ENCODE measurements around the gene GPR15LG. TPM values are rescaled to one million over a fixed set of nuclear protein-coding genes. Genes with fewer than 3 reads are reported as not detected.

The GPR15LG gene
- total and polyA plus RNA-seq, 10 of the 15 experiments (the other 5 are each of a cell fraction or from before 2014, with no cell fraction given): 1.1 to 12.2 (median 1.4) TPM

DNA sequence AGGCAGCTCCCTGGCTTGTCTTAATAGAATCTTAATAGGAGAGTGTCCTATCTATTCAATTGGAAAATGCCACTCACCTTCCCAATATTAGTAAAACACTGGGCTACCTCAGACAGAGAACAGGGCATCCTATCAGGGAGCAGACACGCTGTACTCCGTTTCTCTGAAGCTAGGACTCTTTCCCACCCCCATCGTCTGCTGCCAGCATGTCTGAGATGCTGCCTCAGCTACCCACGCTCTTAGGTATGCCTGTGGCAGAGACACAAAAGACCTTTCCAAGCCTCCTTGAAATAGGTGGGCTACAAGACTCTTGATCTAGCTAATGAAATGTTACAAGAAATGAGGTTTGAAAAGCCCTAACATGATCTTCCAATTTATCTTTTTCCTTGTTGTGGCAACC is 54.2 kb downstream of the GPR15LG start (continued):
- no peak for TF ChIP-seq CBX5 (IDR thresholded peaks at IDR 0.05; ENCODE audit: low read depth)
- TF ChIP-seq, protein P1, sequence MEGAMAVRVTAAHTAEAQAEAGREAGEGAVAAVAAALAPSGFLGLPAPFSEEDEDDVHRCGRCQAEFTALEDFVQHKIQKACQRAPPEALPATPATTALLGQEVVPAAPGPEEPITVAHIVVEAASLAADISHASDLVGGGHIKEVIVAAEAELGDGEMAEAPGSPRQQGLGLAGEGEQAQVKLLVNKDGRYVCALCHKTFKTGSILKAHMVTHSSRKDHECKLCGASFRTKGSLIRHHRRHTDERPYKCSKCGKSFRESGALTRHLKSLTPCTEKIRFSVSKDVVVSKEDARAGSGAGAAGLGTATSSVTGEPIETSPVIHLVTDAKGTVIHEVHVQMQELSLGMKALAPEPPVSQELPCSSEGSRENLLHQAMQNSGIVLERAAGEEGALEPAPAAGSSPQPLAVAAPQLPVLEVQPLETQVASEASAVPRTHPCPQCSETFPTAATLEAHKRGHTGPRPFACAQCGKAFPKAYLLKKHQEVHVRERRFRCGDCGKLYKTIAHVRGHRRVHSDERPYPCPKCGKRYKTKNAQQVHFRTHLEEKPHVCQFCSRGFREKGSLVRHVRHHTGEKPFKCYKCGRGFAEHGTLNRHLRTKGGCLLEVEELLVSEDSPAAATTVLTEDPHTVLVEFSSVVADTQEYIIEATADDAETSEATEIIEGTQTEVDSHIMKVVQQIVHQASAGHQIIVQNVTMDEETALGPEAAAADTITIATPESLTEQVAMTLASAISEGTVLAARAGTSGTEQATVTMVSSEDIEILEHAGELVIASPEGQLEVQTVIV (IDR thresholded peaks at IDR 0.05; ENCODE audit: borderline replicate concordance, partially characterized antibody): no peak

DNA sequence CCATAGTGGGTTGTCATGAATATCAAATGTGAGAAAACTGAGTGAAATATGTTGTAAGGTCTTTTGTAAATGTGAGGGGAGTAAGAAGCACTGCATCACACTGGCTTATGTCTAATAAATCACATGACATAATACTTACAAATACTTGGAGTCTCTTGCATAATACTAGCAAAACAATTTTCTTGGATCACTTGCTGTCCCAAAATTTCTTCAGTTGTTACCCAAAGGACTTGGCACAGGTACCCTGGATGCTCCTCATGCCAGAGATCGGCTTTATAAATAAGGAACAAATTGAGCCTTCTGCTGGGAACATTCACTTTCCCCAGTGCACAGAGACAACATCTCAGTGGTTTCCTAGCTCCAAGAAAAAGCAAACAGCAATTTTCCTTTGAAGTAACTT is 56.8 kb downstream of the GPR15LG start:
- FAIRE-seq (no peak), ATAC-seq (no peak), DNase-seq (ENCODE audit: low read depth, low spot score) (no peak)
- H3K36me3 ChIP-seq (ENCODE audit: control insufficient read depth in 2 of 2, insufficient read depth in 2 of 2, low read length in 1 of 2): no peaks in the 10 kb centered on the region
- ChIA-PET POLR2A (no interaction called here), CTCF (no interaction called here), RAD21 (ENCODE audit: unreplicated experiment) (no interaction called here), SMC1A (ENCODE audit: uncharacterized antibody, unreplicated experiment) (no interaction called here)
- no peak for TF ChIP-seq BACH1 (IDR thresholded peaks at IDR 0.05; ENCODE audit: borderline replicate concordance)
- TF ChIP-seq, protein P2, sequence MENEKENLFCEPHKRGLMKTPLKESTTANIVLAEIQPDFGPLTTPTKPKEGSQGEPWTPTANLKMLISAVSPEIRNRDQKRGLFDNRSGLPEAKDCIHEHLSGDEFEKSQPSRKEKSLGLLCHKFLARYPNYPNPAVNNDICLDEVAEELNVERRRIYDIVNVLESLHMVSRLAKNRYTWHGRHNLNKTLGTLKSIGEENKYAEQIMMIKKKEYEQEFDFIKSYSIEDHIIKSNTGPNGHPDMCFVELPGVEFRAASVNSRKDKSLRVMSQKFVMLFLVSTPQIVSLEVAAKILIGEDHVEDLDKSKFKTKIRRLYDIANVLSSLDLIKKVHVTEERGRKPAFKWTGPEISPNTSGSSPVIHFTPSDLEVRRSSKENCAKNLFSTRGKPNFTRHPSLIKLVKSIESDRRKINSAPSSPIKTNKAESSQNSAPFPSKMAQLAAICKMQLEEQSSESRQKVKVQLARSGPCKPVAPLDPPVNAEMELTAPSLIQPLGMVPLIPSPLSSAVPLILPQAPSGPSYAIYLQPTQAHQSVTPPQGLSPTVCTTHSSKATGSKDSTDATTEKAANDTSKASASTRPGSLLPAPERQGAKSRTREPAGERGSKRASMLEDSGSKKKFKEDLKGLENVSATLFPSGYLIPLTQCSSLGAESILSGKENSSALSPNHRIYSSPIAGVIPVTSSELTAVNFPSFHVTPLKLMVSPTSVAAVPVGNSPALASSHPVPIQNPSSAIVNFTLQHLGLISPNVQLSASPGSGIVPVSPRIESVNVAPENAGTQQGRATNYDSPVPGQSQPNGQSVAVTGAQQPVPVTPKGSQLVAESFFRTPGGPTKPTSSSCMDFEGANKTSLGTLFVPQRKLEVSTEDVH (IDR thresholded peaks at IDR 0.05; ENCODE audit: low read depth, partially characterized antibody): no peak
- TF ChIP-seq ZNF207 (IDR thresholded peaks at IDR 0.05; ENCODE audit: borderline replicate concordance): no peak
- TF ChIP-seq NFYB (IDR thresholded peaks at IDR 0.05; ENCODE audit: insufficient read depth, low read depth, low read length): no peak
- 27% methylated on average over 1 of the region's 1 CpG for WGBS (ENCODE audit: insufficient coverage, insufficient replicate concordance, low lambda C conversion rate, missing lambda C conversion rate)
- intact Hi-C loops (cut with micrococcal nuclease; ENCODE audit: unreplicated experiment) (no loop called here), in situ Hi-C loops (cut with MboI) (no loop called here)
- no peaks in the 10 kb centered on the region for H3K9me3 ChIP-seq (replicated peaks; ENCODE audit: control insufficient read depth, insufficient read depth, low read length)
- no peaks in the 10 kb centered on the region for H3K79me2 ChIP-seq (ENCODE audit: control insufficient read depth, insufficient read depth, low read length)
- H3K4me1 ChIP-seq (ENCODE audit: control insufficient read depth, insufficient read depth, low read length): no peaks in the 10 kb centered on the region
- no peak overlapping the region for H2AFZ ChIP-seq (ENCODE audit: control insufficient read depth, low read depth, low read length)
- H3K27me3 ChIP-seq (replicated peaks in 1 of 2; ENCODE audit: control insufficient read depth in 2 of 2, insufficient read depth in 2 of 2, low read length in 1 of 2): no peaks in the 10 kb centered on the region; a peak in 2 of 4 replicates
- H3K4me3 ChIP-seq: no peak overlapping the region
- H4K20me1 ChIP-seq (ENCODE audit: control insufficient read depth, insufficient read depth): no peaks in the 10 kb centered on the region
- BruUV-seq (replicated peaks): no TSS peak
- H3K27ac ChIP-seq (ENCODE audit: control insufficient read depth, insufficient read depth): no peak overlapping the region
- no peak overlapping the region for H3K9ac ChIP-seq (ENCODE audit: control insufficient read depth, insufficient read depth, low read length)
- H3K4me2 ChIP-seq (ENCODE audit: control insufficient read depth, insufficient read depth): no peak overlapping the region

Measured in GM12878 (cell line).